GM15510 (cell line): Measurements from ENCODE around the gene SCOC.

Source experiments
- POLR2A ChIP-seq: IDR thresholded peaks from 3 replicates; pipeline ENCODE4 v1.6.1; 2011; ENCODE audit warnings: borderline replicate concordance; ENCODE audit not compliant: insufficient read length; ENCODE audit errors: extremely low read depth

The SCOC gene

DNA sequence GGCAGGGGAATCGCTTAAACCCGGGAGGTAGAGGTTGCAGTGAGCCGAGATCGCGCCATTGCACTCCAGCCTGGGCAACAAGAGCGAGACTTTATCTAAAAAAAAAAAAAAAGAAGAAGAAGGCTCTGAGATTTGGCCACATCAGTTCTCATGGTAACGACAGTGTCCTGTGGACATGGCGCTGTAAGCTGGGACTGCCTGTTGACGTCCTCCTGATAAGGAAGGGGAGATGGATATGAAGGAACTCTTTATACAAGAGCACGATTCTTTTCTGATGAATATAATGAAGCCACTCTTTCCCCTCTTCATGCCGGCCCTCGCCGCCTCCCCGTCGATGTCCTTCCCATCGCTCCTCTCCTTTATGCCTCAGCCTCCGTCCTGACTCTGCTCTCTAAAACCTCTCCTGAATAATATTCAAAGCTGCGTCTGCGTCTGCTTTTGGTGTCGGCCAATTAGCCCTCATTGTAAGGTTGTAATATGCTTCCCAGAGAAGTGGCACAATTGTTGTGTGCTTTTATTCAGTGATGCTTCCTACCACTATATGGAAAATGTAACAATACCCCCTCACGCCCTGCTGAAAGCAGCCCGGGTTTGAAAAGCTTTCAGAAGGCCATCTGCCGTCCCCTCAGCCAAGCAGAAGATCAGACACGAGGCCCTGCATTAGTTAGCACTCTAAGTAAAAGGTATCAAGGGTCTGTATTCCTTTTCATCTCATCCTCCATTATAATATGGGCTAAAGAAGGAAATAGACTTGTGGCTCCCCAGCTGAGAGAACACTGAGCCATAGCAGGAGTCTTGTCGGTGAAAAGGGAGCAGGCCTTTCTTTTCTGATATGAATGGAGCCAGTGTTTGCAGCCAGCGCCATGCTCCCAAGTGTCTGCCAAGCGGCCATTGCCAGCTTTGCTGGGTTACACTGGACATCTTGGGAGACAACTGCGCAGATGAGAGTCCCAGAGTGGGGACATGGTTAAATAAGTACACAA is 22.1 kb upstream of the SCOC start:
- TF ChIP-seq POLR2A = no peak

DNA sequence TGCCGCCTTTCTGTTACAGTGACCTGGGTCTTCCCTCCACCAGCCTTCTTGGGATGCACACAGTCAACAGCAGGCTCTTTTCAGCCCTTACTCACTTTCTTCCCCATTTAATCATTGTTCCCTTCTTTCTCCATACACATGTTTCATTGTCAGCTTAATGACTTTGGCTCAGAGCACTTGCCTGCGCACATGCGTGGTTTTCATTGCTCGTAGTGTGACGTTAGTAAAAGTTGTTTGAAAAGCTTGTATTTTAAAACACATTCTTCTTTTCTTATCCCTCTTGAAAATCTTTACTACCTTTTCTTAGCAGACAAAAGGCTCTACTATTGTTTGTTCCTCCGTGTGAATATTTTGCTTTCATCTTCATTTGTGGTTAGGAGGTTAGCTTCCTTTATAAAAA is 19.7 kb upstream of the SCOC start:
- TF ChIP-seq POLR2A = no peak

- no peak for TF ChIP-seq POLR2A
Measured at GRCh38 chr4:140355288-140355687, 18.2 kb upstream of the SCOC start.

DNA sequence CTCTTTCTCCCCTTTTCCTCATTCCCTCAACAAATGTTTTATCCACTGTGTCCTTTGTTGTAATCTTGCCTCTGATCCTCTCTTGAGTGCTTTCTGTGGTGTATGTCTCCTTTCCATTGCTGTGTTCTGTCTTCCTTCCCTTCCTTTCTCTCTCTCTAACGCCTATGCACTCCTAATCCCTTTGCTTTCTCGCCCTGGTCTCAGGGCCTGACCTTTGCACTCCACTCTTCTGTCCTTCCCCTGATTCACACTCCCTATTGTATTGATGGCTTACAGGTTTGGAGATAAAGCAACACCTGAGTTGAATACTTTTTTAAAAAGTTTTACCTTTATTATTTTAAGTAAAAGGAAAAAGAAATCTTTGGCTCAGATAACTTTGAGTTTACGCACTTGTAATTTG is 15.6 kb upstream of the SCOC start:
- no peak for TF ChIP-seq POLR2A

GRCh38 chr4:140358281-140358680 is 15.2 kb upstream of the SCOC start:
- no peak for TF ChIP-seq POLR2A

DNA sequence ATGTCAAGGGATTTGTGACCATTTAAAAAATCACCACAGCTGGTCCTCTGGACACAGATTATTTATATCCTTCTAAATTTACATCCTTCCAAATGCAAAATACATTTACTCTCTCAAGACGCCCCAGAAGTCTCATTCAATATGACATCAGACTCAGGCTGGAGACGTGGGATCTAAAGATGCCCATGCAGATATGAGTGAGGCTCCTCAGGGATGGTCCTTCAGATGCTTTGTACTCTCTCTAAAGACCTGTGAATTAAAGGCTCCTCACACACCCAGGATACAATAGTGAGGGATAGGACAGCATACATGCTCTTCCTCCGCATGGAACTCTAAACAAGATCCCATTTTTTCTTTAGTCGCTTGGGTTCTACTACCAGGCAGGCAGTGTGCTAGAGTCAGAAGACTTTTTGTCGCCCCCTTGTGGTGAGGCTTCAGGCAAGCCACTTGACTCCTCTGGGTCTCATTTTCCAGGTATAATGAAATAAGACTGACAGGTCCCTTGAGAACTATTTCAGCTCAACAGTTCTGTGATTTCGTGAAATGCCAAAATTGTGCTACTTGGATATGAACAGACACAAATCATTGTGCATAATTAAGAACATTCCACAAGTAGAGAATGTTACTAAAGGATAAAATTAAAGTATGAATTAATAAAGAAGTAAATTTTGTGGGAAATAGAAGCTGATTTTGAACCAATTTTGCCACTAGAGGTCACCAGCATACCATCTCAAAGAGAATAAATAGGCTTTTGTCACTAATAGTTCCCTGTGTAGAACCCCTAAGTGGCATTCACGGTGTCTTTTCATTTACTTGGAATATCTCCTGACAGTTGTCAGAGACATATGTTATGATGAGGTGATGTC is 13.7 kb upstream of the SCOC start:
- TF ChIP-seq POLR2A = no peak

GRCh38 chr4:140361099-140361498 is 12.3 kb upstream of the SCOC start:
- no peak for TF ChIP-seq POLR2A

DNA sequence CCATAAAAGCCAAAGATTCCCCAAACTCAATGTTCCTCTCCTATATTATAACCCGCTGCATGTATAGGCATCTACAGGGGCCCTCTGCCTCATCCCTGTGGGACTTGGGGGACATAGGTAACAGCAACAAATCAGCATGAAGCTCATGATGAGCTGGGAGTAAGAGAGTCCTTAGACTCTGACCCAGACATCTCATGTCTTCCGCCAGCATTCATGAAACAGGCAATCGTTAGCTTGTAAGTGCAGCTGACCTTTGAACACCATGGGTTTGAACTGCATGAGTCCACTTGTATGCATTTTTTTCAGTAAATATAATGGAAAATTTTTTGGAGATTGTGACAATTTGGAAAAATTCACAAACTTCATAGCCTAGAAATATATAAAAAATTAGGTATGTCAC is 10.4 kb upstream of the SCOC start:
- TF ChIP-seq POLR2A = no peak

DNA sequence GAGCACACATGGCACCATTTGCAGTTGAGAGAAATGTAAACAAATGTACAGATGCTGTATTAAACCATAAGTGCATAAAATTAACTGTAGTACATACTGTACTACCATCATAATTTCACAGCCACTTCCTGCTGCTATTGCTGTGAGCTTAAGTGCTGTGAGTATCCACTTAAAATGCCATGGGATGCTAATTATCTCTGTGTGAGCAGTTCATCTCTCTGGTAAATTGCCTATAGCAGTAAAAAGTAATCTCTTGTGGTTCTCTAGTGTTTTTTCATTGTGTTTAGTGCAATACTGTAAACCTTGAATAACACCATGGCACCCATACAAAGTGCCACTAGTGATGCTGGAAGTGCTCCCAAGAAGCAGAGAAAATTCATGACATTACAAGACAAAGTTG is 9.9 kb upstream of the SCOC start:
- no peak for TF ChIP-seq POLR2A

DNA sequence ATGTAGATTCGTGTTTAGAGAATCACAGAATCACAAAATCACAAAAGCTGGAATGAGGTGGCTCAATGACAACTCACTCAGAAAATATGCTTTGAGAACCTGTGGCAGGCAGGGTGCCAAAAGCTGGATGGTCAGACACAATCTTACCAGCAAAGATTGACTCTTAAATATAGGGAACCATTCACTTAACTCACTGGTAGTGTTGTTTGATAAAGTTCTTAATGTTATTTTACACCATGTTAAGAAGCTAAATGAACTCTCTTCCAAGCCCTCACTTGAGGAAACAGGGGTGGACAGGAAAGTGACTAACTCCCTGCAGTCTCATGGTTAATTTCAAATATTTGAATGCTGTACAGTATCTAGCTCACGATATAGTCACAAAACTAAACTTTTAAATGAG is 5.7 kb upstream of the SCOC start:
- no peak for TF ChIP-seq POLR2A

GRCh38 chr4:140368686-140369085 is 4.8 kb upstream of the SCOC start:
- no peak for TF ChIP-seq POLR2A

GRCh38 chr4:140372751-140373327 is 607 bp upstream of the SCOC start:
- TF ChIP-seq POLR2A = no peak

DNA sequence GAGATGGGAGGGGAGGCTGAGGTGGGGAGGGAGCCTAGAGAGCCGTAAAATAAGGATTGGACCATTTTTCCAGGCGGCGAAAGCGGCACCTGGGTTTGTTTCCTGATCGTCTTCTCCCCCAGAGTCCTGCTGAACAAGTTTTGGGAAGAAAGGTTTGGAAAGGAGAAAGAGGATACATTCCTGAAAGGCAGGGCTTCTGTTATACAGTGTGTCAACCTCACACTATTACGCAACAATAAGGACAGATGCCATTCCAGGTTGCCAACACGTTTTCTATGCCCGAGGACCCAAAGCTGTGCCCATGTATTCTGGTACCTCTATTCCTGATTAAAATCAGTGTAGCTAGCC is 658 bp downstream of the SCOC start:
- TF ChIP-seq POLR2A = no peak

- TF ChIP-seq POLR2A = no peak
Measured at GRCh38 chr4:140382732-140383131, 9.3 kb downstream of the SCOC start.

- TF ChIP-seq POLR2A = no peak
Measured at GRCh38 chr4:140388015-140388414, 14.6 kb downstream of the SCOC start.
